Stomach (tissue), 9 donors: Measurements from ENCODE around the gene NEDD4L. TPM values are rescaled to one million over a fixed set of nuclear protein-coding genes. Genes with fewer than 3 reads are reported as not detected.

Experiments
- DNase-seq, 2 donors: peaks; one replicate each; pipeline versions ENCODE4 v3.0.0 to v3.0.0-alpha.2; 2013 to 2019
- H3K27ac ChIP-seq, 5 donors: fragments of 200-600 bp in 4 of 5; sonication (generic) in 4 of 5; one replicate each; pipeline ENCODE4 v1.5.1; 2013 to 2019; ENCODE audit warnings: mild to moderate bottlenecking in 1 of 5, moderate library complexity in 1 of 5
- H3K27me3 ChIP-seq, 3 donors: fragments of 200-600 bp; sonication (generic); one replicate each; pipeline ENCODE4 v1.5.1; 2017 to 2019; ENCODE audit warnings: mixed run types in 1 of 3
- H3K36me3 ChIP-seq, 4 donors: fragments of 200-600 bp; sonication (generic); 1 replicate in 3 of 4; 2 replicates in 1 of 4; pipeline ENCODE4 v1.5.1; 2016 to 2019
- H3K4me1 ChIP-seq, 4 donors: fragments of 200-600 bp; sonication (generic); one replicate each; pipeline ENCODE4 v1.5.1; 2016 to 2019
- H3K4me3 ChIP-seq, 4 donors: fragments of 200-600 bp; sonication (generic) in 3 of 4; one replicate each; pipeline ENCODE4 v1.5.1; 2016 to 2019; ENCODE audit warnings: mild to moderate bottlenecking in 1 of 4
- H3K9me3 ChIP-seq, 4 donors: fragments of 200-600 bp; sonication (generic); one replicate each; pipeline ENCODE4 v1.5.1; 2016 to 2019
- EP300 ChIP-seq: sonication (generic); formaldehyde crosslinking; IDR thresholded peaks from one replicate; pipeline ENCODE4 v1.6.1; 2017; ENCODE audit warnings: antibody characterized with exemption
- POLR2A ChIP-seq, 4 donors: fragments of 450-650 bp; IDR thresholded peaks; one replicate each; pipeline ENCODE4 v1.6.1; 2016; ENCODE audit warnings: antibody characterized with exemption in 4 of 4, control low read depth in 2 of 4, mild to moderate bottlenecking in 1 of 4, moderate library complexity in 1 of 4
- POLR2AphosphoS5 ChIP-seq, 3 donors: sonication (generic); formaldehyde crosslinking; IDR thresholded peaks; one replicate each; pipeline ENCODE4 v1.6.1; 2016; ENCODE audit warnings: antibody characterized with exemption in 3 of 3
- WGBS, 5 donors: extraction: QIAGEN DNeasy Blood & Tissue Kit in 3 of 5; methylation state at CpG; one replicate each; pipeline versions ENCODE4 v1.1.5 to v1.1.7; 2013 to 2018; 5-methylcytosine and 5-hydroxymethylcytosine counted together
- intact Hi-C: fragments of 100-400 bp; cut with DNase I; formaldehyde crosslinking; loops from one replicate; pipeline ENCODE4 v1.15.1; 2023; ENCODE audit warnings: low total_unique reads
- polyA plus RNA-seq, 3 donors: library from polyadenylated mRNA; stranded (reverse); fragments of 200-250 nt; gene quantifications; one replicate each; pipeline ENCODE4 v1.2.3, GENCODE V29; 2013
- total RNA-seq, 5 donors: library from RNA; depleted of rRNA; stranded (reverse); fragments of >200 nt; gene quantifications; one replicate each; pipeline versions ENCODE4 v1.1.0 to v1.2.3, GENCODE V29; 2014 to 2016
- TF ChIP-seq, protein P1 (sequence below), 7 experiments: fragments of 450-650 bp in 4 of 7; fragments of 200-600 bp in 3 of 7; sonication (generic) in 3 of 7; IDR thresholded peaks; one replicate each; pipeline ENCODE4 v1.5.1; 2016 to 2019; ENCODE audit warnings: antibody characterized with exemption in 7 of 7, control low read depth in 2 of 7, mild to moderate bottlenecking in 1 of 7
- donor health status: healthy with polysubstance abuse.
- donor health status: Bipolar disorder and iron deficiency.
- donor health status: healthy.

NEDD4L gene
- total and polyA plus RNA-seq, 8 donors = 46.1 to 315 (median 129) TPM

DNA sequence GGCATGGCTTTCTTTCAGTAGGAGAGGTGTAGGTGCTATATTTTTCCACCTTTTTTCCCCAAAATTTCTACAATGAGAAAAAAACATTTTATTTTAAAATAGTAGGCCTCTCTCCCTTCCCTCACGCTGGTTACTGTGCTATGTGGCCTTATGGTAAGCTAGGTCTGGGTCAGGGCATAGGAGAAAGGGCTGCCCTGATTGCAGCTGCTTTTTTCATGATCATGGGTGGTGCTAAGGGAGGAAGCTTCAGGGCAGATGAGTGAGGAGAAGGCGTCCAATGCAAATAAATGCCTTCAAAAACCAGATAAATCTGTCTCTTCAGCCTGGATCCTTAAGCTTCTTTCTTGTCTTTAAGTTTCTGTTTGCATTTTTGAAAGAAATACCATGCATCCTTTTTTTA lies 338.4 kb downstream of the NEDD4L start:
- H3K4me1 ChIP-seq = no peaks in the 10 kb centered on the region
- intact Hi-C loops = no loop called here
- TF ChIP-seq EP300 (no peak), POLR2AphosphoS5 (IDR thresholded peaks at IDR 0.05) (no peak), POLR2A (IDR thresholded peaks at IDR 0.05) (no peak)
- TF ChIP-seq, protein P1, sequence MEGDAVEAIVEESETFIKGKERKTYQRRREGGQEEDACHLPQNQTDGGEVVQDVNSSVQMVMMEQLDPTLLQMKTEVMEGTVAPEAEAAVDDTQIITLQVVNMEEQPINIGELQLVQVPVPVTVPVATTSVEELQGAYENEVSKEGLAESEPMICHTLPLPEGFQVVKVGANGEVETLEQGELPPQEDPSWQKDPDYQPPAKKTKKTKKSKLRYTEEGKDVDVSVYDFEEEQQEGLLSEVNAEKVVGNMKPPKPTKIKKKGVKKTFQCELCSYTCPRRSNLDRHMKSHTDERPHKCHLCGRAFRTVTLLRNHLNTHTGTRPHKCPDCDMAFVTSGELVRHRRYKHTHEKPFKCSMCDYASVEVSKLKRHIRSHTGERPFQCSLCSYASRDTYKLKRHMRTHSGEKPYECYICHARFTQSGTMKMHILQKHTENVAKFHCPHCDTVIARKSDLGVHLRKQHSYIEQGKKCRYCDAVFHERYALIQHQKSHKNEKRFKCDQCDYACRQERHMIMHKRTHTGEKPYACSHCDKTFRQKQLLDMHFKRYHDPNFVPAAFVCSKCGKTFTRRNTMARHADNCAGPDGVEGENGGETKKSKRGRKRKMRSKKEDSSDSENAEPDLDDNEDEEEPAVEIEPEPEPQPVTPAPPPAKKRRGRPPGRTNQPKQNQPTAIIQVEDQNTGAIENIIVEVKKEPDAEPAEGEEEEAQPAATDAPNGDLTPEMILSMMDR (IDR thresholded peaks at IDR 0.05) = no peak
- no peak overlapping the region for H3K27ac ChIP-seq
- no peaks in the 10 kb centered on the region for H3K27me3 ChIP-seq
- 70 to 94% (median 84%) methylated on average over 2 of the region's 2 CpGs for WGBS, 5 donors
- peaks cover 33 to 98% (median 91%) of the 10 kb centered on the region in 4 donors for H3K36me3 ChIP-seq
- no peaks in the 10 kb centered on the region for H3K9me3 ChIP-seq
- H3K4me3 ChIP-seq = no peak overlapping the region
- no peak for DNase-seq

DNA sequence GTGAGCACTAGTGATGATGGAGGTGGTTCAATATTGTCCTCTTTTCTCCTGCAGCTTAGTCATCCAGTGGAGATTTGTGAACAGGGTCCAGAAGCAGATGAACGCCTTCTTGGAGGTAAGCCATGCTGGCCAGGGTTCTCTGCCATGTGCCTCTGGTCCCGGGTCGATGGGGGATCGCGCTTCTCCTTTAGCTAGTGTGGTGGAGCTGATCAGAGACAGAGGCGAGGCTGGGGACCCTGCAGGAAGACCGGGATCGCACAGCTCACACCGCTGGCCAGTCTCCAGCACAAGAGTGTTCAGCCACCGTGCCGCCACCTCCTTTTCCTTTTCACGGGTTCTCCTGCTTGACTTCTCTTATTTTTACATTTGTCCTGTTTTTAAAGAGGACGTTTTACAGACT lies 341.4 kb downstream of the NEDD4L start:
- intact Hi-C loops = loop anchor here (5.0 kb wide), 1 partner anchor 48 kb away; no protein-coding TSS in a partner anchor
- WGBS, 5 donors = 83 to 93% (median 93%) methylated on average over 13 of the region's 13 CpGs

DNA sequence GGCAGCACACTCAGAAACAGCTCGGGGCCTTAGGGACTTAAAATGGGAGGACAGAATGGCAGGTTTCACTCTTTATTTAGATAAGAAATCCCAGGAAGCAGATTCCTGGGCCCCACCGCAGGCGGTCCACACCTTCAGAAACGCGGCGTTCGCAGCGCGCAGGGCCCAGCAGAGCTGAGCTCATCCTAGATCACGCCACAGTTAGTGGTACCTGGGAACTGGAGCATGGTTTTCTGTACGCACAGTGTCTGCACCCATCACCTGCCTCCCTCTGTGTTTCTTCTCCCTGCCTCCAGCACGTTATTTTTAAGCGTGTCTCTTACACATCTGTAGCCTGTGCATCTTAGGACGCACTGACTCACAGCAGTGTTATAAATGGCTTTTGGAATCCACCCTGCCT lies 342.8 kb downstream of the NEDD4L start:
- Histone ChIP-seq H3K9me3 (no peaks in the 10 kb centered on the region), H3K27ac (no peak overlapping the region), H3K4me1 (peaks cover 0 to 19% (median 2%) of the 10 kb centered on the region in 4 donors), H3K36me3 (peaks cover 22 to 100% (median 94%) of the 10 kb centered on the region in 4 donors), H3K4me3 (no peak overlapping the region), H3K27me3 (no peaks in the 10 kb centered on the region)
- 93 to 97% (median 95%) methylated on average over 14 of the region's 14 CpGs for WGBS, 5 donors
- TF ChIP-seq, protein P1 (IDR thresholded peaks at IDR 0.05) = no peak
- TF ChIP-seq EP300 (no peak), POLR2A (IDR thresholded peaks at IDR 0.05) (no peak), POLR2AphosphoS5 (IDR thresholded peaks at IDR 0.05) (no peak)
- DNase-seq = no peak
- intact Hi-C loops = loop anchor here (5.0 kb wide), 1 partner anchor 49 kb away; no protein-coding TSS in a partner anchor

More for the DNA sequence above, 341.4 kb downstream of the NEDD4L start:
- Histone ChIP-seq H3K9me3 (no peaks in the 10 kb centered on the region), H3K27me3 (no peaks in the 10 kb centered on the region), H3K4me3 (no peak overlapping the region), H3K36me3 (peaks cover 22 to 100% (median 92%) of the 10 kb centered on the region in 4 donors), H3K4me1 (peaks cover 0 to 6% (median 0%) of the 10 kb centered on the region in 4 donors), H3K27ac (no peak overlapping the region)
- TF ChIP-seq, protein P1 (IDR thresholded peaks at IDR 0.05) = no peak
- no peak for TF ChIP-seq EP300
- no peak for TF ChIP-seq POLR2A (IDR thresholded peaks at IDR 0.05)
- no peak for TF ChIP-seq POLR2AphosphoS5 (IDR thresholded peaks at IDR 0.05)
- DNase-seq = no peak

DNA sequence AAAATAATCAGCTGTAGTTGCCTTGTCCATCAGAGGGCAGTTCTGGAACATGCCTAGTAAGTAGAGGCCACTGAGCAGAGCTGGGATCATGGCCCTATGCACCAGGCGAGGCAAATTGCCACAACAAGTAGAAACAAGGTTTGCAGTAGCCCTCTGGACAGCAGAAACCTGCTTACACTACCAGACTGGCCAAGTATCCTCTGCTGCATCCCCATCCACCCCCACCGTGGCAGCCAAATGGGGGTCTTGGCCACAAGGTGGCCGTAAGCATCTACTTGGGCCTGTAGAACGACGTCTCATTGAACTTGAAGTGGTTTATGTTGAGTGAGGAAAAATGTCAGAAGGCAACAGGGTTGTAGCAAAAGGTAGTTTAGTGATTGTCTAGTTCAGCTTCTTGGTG lies 343.7 kb downstream of the NEDD4L start:
- Histone ChIP-seq H3K36me3 (peaks cover 26 to 100% (median 94%) of the 10 kb centered on the region in 4 donors), H3K4me1 (peaks cover 0 to 28% (median 4%) of the 10 kb centered on the region in 4 donors), H3K4me3 (no peak overlapping the region), H3K27ac (no peak overlapping the region), H3K27me3 (no peaks in the 10 kb centered on the region), H3K9me3 (no peaks in the 10 kb centered on the region)
- intact Hi-C loops = loop anchor here (5.0 kb wide), 1 partner anchor 50 kb away; no protein-coding TSS in a partner anchor
- DNase-seq = no peak
- WGBS, 5 donors = 85 to 94% (median 92%) methylated on average over 5 of the region's 5 CpGs
- no peak for TF ChIP-seq EP300
- TF ChIP-seq, protein P1 (IDR thresholded peaks at IDR 0.05) = no peak
- TF ChIP-seq POLR2A (IDR thresholded peaks at IDR 0.05) = no peak
- no peak for TF ChIP-seq POLR2AphosphoS5 (IDR thresholded peaks at IDR 0.05)
